GM13976 (cell line): ENCODE results near the gene HBG2.

Experiments
- DNase-seq: peaks from one replicate; pipeline ENCODE4 v3.0.0; 2012; ENCODE audit warnings: low spot score
- CTCF ChIP-seq: IDR thresholded peaks from 2 replicates; pipeline ENCODE4 v1.5.1; 2012; ENCODE audit warnings: borderline replicate concordance, mild to moderate bottlenecking; ENCODE audit not compliant: insufficient read depth; ENCODE audit errors: extremely low read depth, missing control alignments, control extremely low read depth
- in situ Hi-C: fragments of 300-500 bp; cut with MboI; formaldehyde crosslinking; loops from one replicate; pipeline ENCODE4 v1.12.0; 2022; ENCODE audit warnings: low sequenced_read_pairs, mixed read lengths, inconsistent platforms; ENCODE audit not compliant: unreplicated experiment

The HBG2 gene

DNA sequence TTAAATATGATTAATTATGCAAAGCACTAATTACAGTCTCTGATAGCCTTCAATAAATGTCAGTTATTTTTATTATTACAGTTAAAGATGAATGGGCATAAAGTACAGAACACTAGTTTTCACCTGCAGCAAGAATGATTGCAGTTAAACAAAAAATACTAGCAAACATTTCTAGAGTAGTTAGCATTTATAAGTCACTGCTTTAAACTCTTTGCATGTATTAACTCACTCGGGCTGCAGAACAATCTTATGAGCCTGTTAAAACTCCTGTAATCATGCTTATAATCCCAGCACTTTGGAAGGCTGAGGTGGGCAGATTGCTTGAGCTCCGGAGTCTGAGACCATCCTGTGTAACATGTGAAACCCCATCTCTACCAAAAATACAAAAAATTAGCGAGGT lies 32.3 kb upstream of the HBG2 start:
- no peak for TF ChIP-seq CTCF
- DNase-seq = no peak
- in situ Hi-C loops = no loop called here

- in situ Hi-C loops = no loop called here
- no peak for TF ChIP-seq CTCF
- DNase-seq = no peak
Observed at GRCh38 chr11:5286351-5286750, 31.8 kb upstream of the HBG2 start.

DNA sequence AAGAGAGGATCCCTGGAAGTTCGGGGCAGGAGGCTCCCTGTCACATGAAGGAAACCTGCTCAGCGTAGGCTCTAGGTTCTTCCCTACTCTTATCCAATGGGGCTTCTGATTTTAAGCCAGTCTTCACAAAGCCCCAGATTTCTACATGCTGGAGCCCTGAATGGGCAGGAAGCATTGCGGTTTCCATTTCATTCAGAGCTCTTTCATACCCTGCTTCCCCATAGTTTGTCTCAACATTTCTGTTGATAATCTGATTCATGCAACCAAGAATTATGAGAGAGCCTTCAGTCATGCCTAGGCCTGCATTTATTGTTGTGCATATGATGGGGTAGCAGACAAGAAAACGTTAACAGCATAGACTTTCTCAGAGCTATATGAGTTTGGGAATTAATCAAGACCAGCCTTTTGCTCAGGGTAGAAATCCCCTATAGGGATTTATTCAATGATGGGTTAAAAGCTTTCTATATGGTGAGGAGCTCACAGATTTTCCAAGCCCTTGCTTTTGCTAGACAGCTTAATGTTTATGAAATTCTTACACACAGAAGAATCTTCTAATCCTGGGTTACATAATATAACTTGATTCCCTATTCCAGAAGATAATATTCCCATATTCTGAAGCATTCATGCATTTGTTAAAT lies 31.2 kb upstream of the HBG2 start:
- DNase-seq = no peak
- TF ChIP-seq CTCF = no peak
- in situ Hi-C loops = no loop called here

DNA sequence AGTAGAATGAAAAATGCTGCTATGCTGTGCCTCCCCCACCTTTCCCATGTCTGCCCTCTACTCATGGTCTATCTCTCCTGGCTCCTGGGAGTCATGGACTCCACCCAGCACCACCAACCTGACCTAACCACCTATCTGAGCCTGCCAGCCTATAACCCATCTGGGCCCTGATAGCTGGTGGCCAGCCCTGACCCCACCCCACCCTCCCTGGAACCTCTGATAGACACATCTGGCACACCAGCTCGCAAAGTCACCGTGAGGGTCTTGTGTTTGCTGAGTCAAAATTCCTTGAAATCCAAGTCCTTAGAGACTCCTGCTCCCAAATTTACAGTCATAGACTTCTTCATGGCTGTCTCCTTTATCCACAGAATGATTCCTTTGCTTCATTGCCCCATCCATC lies 30.1 kb upstream of the HBG2 start:
- no peak for DNase-seq
- in situ Hi-C loops = no loop called here
- no peak for TF ChIP-seq CTCF

GRCh38 chr11:5283882-5284281 lies 29.3 kb upstream of the HBG2 start:
- no peak for DNase-seq
- TF ChIP-seq CTCF = no peak
- in situ Hi-C loops = no loop called here

DNA sequence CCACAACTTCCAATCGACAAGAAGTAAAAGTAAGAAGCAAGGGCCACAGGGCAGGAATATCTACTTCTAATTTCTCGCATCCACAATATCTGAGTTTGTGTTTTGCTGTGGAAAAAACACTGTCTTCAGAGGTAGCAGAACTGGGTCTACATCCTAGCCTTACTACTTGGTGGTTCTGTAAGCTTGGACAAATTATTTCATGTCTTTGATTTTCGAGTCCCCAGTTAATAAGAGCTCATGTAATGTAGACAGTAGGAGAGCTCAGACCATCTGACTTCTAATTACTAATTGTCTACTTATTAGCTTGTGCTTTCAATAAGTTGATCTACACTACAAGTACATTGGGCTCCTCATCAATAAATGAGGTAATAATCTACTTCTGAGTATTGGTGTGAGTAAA lies 28.5 kb upstream of the HBG2 start:
- in situ Hi-C loops = no loop called here
- no peak for TF ChIP-seq CTCF

More for the DNA sequence above, 28.5 kb upstream of the HBG2 start:
- DNase-seq = no peak
